ENCODE results near the gene VPS37D.
A peak's percentile ranks its signal among the peaks of the same experiment; 100 is the strongest.
"Not testable (repeated sequence)": the region's sequence is repeated elsewhere in the genome, so short reads cannot be mapped to it uniquely, and the experiment has no call there.

Gene VPS37D

GRCh38 chr7:73659983-73660382 lies 7.6 kb upstream of the VPS37D start:
- no peak for TF ChIP-seq ZNF274 (IDR thresholded peaks at IDR 0.05; ENCODE audit: low read depth, low read length)
- no peak overlapping the region for H3K4me3 ChIP-seq (ENCODE audit: low read length)

- not testable (repeated sequence) for H3K4me3 ChIP-seq (ENCODE audit: low read length)
Measured at GRCh38 chr7:73660594-73660993, 7.0 kb upstream of the VPS37D start.

GRCh38 chr7:73663033-73663432 lies 4.6 kb upstream of the VPS37D start:
- no peak overlapping the region for H3K4me3 ChIP-seq (ENCODE audit: low read length)
- no peak for TF ChIP-seq ZNF274 (IDR thresholded peaks at IDR 0.05; ENCODE audit: low read depth, low read length)

GRCh38 chr7:73668103-73668885 lies 663 bp downstream of the VPS37D start:
- peak overlapping the region; percentile 35 for H3K4me3 ChIP-seq (ENCODE audit: low read length)

GRCh38 chr7:73668886-73669230 lies 1.2 kb downstream of the VPS37D start:
- TF ChIP-seq ZNF274 (IDR thresholded peaks at IDR 0.05; ENCODE audit: low read depth, low read length) = no peak
- H3K4me3 ChIP-seq (ENCODE audit: low read length) = no peak overlapping the region

More at GRCh38 chr7:73668103-73668885, 663 bp downstream of the VPS37D start:
- TF ChIP-seq ZNF274 (IDR thresholded peaks at IDR 0.05; ENCODE audit: low read depth, low read length) = no peak

GRCh38 chr7:73669288-73669701 lies 1.7 kb downstream of the VPS37D start:
- H3K4me3 ChIP-seq (ENCODE audit: low read length) = no peak overlapping the region
- no peak for TF ChIP-seq ZNF274 (IDR thresholded peaks at IDR 0.05; ENCODE audit: low read depth, low read length)

- no peak for TF ChIP-seq ZNF274 (IDR thresholded peaks at IDR 0.05; ENCODE audit: low read depth, low read length)
- H3K4me3 ChIP-seq (ENCODE audit: low read length) = no peak overlapping the region
Measured at GRCh38 chr7:73669858-73670385, 2.3 kb downstream of the VPS37D start.

- TF ChIP-seq ZNF274 (IDR thresholded peaks at IDR 0.05; ENCODE audit: low read depth, low read length) = no peak
- H3K4me3 ChIP-seq (ENCODE audit: low read length) = no peak overlapping the region
Measured at GRCh38 chr7:73671322-73671661, 3.7 kb downstream of the VPS37D start.

- no peak for TF ChIP-seq ZNF274 (IDR thresholded peaks at IDR 0.05; ENCODE audit: low read depth, low read length)
Measured at GRCh38 chr7:73671857-73672445, 4.3 kb downstream of the VPS37D start.

GRCh38 chr7:73674468-73675124 lies 7.0 kb downstream of the VPS37D start:
- no peak overlapping the region for H3K4me3 ChIP-seq (ENCODE audit: low read length)
- TF ChIP-seq ZNF274 (IDR thresholded peaks at IDR 0.05; ENCODE audit: low read depth, low read length) = no peak

More at GRCh38 chr7:73671857-73672445, 4.3 kb downstream of the VPS37D start:
- H3K4me3 ChIP-seq (ENCODE audit: low read length) = no peak overlapping the region

GRCh38 chr7:73676062-73676461 lies 8.4 kb downstream of the VPS37D start:
- not testable (repeated sequence) for H3K4me3 ChIP-seq (ENCODE audit: low read length)

- no peak for TF ChIP-seq ZNF274 (IDR thresholded peaks at IDR 0.05; ENCODE audit: low read depth, low read length)
- no peak overlapping the region for H3K4me3 ChIP-seq (ENCODE audit: low read length)
Measured at GRCh38 chr7:73678862-73679261, 11.2 kb downstream of the VPS37D start.

GRCh38 chr7:73679709-73680108 lies 12.1 kb downstream of the VPS37D start:
- TF ChIP-seq ZNF274 (IDR thresholded peaks at IDR 0.05; ENCODE audit: low read depth, low read length) = no peak
- H3K4me3 ChIP-seq (ENCODE audit: low read length) = no peak overlapping the region

GRCh38 chr7:73680501-73680900 lies 12.9 kb downstream of the VPS37D start:
- H3K4me3 ChIP-seq (ENCODE audit: low read length) = no peak overlapping the region
- no peak for TF ChIP-seq ZNF274 (IDR thresholded peaks at IDR 0.05; ENCODE audit: low read depth, low read length)

GRCh38 chr7:73681031-73681430 lies 13.4 kb downstream of the VPS37D start:
- no peak for TF ChIP-seq ZNF274 (IDR thresholded peaks at IDR 0.05; ENCODE audit: low read depth, low read length)
- no peak overlapping the region for H3K4me3 ChIP-seq (ENCODE audit: low read length)
